T47D (cell line): ENCODE data around the gene CAMKMT.
A peak's percentile ranks its signal among the peaks of the same experiment; 100 is the strongest.

Experiments used
- DNase-seq, 2 experiments: peaks; one replicate each; pipeline versions ENCODE4 v3.0.0 to v3.0.0-alpha.2; 2011 to 2012; ENCODE audit warnings: low read depth in 1 of 2, low spot score in 1 of 2
- JUND ChIP-seq: IDR thresholded peaks from 2 replicates; pipeline ENCODE4 v1.6.1; 2012; ENCODE audit warnings: low read depth
- in situ Hi-C: cut with HindIII; loops from 2 replicates; pipeline ENCODE4 v1.10.0; 2016; ENCODE audit warnings: low sequenced_read_pairs, low pct_unique_long_range_greater_than_20kb

CAMKMT gene

GRCh38 chr2:44537264-44537663 lies 175.5 kb downstream of the CAMKMT start:
- no peak for TF ChIP-seq JUND
- in situ Hi-C loops: no loop called here
- DNase-seq: no peak

DNA sequence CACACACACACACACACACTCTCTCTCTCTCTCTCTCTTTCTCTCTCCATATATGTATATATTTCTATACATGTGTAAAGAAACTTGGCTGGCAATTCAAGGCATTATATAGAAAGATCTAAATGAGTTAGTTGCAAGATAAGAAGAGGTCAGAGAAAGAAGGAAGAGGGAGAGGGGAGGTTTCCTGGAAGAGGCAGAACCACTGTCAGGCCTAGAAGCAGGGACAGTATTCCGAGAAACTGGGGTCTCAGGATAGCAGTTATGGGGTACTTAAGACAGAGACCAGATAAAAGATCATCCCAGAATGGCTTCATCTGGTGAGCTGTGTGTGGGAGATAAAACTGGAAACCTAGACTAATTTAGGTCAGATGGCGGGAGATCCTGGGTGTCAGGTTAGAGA lies 180.8 kb downstream of the CAMKMT start:
- no peak for DNase-seq
- in situ Hi-C loops: no loop called here
- no peak for TF ChIP-seq JUND

DNA sequence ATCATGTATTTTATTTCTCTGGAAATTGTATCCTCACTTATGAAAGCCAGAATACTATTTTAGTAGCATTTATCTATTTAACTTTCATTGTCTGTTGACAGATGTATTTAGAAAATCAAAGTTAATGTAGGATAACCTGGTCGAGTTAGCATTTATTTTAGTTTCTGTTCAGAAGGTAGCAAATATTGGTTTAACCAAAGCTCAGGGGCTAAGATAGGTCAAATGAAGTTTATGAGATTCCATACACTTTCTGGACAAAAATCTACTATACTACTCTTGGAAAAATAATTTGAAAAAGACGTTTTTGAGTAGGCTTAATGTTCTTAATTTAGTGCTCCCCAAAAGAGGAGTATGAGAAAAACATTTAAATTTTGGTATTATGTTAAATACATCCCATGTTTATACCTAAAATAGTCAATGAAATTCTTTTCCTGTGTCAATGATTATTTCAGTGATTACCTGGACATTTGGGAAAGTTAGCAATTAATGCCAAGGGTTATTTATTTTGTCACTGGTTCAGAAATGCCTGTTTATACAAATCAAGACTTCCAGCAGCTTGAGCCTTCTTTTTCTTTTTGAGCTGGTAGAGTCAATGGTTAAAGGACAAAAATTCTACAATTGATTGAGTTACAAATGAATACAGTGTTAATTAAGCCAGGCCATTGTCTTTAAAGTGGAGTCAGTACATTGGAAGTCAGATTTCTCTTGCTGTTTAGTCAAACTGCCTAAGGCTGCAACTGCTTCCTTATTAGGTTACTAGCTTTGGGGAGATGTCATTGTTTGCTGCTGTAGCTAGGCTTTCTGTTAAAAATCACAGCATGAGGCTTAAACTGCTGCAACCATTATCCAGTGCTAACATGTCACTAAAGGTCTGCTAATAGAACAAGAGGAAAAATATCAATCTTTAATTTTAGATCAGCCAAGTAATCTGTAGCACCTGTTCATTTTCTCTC lies 182.3 kb downstream of the CAMKMT start:
- in situ Hi-C loops: no loop called here
- DNase-seq: peak; percentile 7 to 72

GRCh38 chr2:44545005-44545404 lies 183.3 kb downstream of the CAMKMT start:
- in situ Hi-C loops: no loop called here
- TF ChIP-seq JUND: no peak
- DNase-seq: no peak

More for the DNA sequence above, 182.3 kb downstream of the CAMKMT start:
- 0 out of 2 replicates have a peak, but pooled peaks have one; percentile 25 for TF ChIP-seq JUND

DNA sequence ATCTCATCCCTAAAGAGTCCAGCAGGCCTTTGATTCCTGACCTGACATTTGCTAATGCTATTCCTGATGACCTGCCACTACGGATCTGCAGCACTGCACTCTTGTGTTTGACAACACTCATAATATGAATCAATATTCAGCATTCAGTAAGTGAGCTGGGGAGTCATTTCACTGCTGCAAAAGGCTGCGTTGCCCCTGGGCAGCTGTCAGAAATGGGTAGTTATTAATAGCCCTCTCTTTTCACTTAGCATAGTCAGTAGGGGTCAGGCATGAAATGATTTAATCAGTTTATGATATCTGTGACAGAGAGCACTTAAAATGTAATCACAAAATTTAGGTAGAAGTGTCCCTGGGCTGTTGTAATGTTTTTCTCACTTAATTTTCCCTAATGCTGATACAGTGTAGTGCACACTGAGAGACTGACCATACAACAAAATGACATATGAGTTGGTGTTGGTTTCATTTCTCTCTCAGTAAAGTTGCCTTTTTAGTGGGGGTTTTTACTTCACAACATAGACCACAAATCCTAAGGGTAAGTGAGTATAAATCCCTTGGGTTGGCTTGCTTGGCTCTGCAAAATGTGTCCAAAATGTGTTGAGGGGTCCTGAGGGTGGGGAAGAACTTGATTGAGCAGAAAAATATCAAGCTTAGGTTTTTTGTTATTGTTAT lies 184.8 kb downstream of the CAMKMT start:
- in situ Hi-C loops: no loop called here
- DNase-seq: no peak
- TF ChIP-seq JUND: no peak

DNA sequence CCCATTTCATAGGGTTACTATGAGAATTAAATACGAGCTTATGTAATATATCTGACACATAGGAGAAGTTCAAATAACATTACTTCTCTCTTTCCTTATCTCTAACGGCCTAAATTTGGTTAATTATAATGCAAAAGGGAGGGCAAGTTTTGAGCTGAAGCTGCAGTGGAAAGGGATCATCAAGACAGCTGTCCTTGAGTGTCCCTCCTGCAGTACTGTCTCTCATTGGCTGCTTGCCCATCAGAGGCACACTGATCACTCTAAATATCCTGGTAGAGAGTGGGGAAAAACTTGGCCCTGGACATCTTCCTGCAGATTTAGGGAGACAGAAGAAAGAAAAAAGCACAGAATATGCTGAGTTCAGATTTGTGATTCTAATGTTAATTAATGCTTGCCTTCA lies 186.0 kb downstream of the CAMKMT start:
- no peak for DNase-seq
- in situ Hi-C loops: no loop called here
- TF ChIP-seq JUND: no peak

DNA sequence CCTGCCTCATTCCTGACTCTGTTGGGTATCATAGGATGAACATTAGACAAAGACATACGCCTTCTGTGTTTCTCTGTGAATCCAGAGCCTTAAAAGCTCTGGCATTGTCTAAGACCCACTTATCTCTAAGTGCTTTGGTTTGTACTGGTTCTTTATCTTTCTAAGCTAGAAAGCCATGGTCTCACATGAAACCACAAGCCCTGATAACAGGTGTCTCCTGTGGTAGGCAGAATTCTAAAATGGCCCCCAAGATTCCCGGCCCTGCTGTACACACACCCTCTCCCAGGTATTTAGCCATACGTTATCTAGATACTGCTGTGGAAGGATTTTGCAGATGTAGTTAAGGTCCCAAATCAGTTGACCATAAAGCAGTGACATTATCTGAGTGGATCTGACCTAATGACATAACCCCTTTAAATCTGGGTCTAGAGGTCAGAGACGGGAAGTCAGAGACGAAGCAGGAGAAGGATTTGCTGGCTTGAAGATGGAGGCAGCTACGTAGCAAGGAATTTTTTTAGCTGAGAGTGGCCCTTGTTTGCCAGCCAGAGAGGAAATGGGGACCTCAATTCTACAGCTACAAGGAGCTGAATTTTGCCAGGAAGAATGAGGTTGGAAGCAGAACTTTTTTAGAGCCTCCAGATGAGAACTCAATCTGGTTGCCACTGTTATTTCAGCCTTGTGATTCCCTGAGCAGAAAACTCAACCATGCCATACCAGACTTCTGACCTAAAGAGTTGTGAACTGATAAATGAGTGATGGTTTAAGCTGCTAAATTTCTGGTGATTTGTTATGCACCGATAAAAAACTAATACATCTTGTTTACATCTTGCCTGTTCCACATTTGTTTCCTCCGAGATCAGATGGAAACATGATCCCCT lies 186.7 kb downstream of the CAMKMT start:
- in situ Hi-C loops: no loop called here
- no peak for DNase-seq
- no peak for TF ChIP-seq JUND

- TF ChIP-seq JUND: peak; percentile 88
- peak in 1 of 2 experiments; percentile 70 for DNase-seq
- in situ Hi-C loops: no loop called here
Measured at GRCh38 chr2:44549099-44549471, 187.3 kb downstream of the CAMKMT start.

DNA sequence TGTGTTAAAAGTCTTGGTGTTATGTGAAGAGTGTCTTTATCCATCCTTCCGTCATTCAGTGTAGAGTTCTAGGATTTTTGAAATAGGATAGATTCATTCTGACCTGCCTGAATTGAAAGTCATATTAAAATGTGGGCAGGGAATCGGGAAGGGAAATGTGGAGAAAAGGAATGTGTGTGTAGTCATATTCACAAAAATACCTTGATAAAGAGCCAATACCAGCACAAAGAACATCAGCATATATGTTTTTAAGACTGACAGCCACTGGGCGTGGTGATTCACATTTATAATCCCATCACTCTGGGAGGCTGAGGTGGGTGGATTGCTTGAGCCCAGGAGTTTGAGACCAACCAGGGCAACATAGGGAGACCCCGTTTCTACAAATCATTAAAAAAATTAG lies 188.1 kb downstream of the CAMKMT start:
- no peak for DNase-seq
- no peak for TF ChIP-seq JUND
- in situ Hi-C loops: no loop called here

- TF ChIP-seq JUND: no peak
- DNase-seq: no peak
- in situ Hi-C loops: no loop called here
Measured at GRCh38 chr2:44550561-44550960, 188.8 kb downstream of the CAMKMT start.

DNA sequence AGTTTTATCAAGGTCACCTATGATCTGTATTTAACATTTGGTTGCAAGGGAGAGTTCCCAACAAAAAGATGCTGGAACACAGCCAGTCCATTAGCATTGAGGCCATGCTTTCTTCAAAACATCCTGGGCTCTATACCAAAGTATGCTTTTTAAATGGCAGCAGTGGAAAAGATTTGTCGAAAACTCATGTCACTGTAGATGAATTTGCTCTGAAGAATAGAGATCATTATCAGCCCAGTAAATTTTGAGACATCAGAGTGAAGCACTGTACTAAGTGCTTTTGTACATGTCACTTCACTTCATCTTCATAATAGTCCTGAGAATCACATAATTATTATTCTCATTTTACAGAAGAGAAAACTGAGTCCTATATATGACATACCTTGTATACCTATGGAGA lies 189.8 kb downstream of the CAMKMT start:
- no peak for TF ChIP-seq JUND
- no peak for DNase-seq
- in situ Hi-C loops: no loop called here

DNA sequence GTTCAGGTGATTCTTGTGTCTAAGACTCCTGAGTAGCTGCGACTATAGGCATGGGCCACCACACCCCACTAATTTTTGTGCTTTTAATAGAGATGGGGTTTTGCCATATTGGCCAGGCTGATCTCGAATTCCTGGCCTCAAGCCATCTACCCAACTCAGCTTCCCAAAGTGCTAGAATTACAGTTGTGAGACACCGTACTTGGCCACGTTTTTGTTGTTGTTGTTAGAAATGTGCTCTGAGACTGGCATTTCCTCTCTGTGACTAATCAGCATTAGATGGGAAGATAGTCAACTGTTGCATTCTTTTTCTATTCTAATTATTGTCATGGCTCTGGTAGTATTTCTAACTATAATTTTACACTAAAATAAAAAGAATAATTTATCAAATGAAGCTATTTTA lies 191.7 kb downstream of the CAMKMT start:
- in situ Hi-C loops: no loop called here
- no peak for TF ChIP-seq JUND
- no peak for DNase-seq
